IPS DF 4.7 (cell line): ENCODE measurements around the gene TTLL7.
"Not testable (repeated sequence)": the region's sequence is repeated elsewhere in the genome, so short reads cannot be mapped to it uniquely, and the experiment has no call there.

Source experiments
- DNase-seq: peaks from one replicate; pipeline ENCODE4 v3.0.0-alpha.2; 2013; ENCODE audit warnings: low spot score; ENCODE audit errors: extremely low read depth

Gene TTLL7

GRCh38 chr1:83996191-83996590 lies 2.7 kb downstream of the TTLL7 start:
- no peak for DNase-seq

DNA sequence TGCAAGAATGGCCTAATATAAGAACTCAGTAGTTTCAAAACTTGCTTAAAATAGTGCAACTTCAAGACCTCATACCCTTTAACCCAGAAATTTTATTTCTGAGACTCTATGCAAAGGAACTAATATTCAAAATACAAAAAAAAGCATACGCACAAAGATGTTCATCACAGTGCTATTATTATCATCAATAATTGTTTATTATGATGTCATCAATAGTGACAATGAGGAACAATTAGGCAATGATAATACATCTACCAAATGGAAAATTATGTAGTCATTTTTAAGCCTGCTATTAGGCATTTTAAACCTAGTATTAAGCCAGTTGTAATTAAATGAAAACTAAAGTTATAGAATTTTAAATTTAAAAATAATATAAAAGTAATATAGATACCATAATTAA lies 3.3 kb downstream of the TTLL7 start:
- DNase-seq, result no peak

DNA sequence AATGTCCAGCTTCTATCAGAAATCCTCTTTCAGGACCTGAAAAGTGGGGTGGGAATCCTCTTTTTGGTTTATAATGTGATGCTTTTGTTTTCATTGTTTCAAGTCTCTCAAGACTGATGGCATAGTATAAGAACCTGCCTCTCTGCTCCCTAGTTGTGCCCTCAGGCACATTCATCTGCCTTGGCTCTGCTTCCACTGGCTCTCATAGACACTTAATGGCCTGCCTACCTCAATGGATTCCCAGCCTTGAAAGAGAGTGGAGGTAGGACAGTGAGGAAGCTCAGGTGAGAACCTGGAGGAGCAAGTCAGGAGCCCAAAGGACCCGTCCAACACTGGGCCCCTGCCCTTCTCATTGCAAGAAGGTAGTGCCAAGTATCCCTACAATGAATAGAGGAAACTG lies 4.8 kb downstream of the TTLL7 start:
- DNase-seq, result no peak

DNA sequence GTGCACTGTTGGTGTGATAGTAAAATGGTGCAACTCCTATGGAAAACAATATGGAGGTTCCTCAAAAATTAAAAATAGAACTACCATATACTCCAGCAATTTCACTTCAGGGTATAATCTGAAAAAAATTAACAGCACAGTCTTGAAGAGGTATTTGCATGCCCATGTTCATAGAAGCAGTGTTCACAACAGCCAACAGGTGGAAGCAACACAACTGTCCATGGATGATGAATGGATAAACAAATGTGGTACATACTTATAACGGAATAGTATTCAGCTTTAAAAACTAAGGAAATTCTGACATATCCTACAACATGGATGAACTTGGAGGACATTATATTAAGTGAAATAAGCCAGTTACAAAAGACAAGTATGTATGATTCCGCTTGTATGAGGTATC lies 8.2 kb downstream of the TTLL7 start:
- no peak for DNase-seq

GRCh38 chr1:83985048-83985447 lies 13.9 kb downstream of the TTLL7 start:
- DNase-seq, result no peak

DNA sequence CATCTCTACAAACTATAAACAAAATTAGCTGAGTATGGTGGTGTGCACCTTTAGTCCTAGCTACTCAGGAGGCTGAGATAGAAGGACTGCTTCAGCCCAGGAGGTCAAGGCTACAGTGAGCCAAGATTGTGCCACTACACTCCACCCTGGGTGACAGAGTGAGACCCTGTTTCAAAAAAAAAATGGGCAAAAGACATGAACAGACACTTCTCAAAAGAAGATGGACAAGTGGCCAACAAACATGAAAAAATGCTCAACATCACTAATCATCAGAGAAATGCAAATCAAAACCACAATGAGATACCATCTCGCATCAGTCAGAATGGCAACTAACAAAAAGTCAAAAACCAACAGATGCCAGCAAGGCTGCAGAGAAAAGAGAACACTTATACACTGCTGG lies 15.0 kb downstream of the TTLL7 start:
- not testable (repeated sequence) for DNase-seq

GRCh38 chr1:83978056-83978455 lies 20.9 kb downstream of the TTLL7 start:
- no peak for DNase-seq

GRCh38 chr1:83976920-83977319 lies 22.0 kb downstream of the TTLL7 start:
- no peak for DNase-seq

DNA sequence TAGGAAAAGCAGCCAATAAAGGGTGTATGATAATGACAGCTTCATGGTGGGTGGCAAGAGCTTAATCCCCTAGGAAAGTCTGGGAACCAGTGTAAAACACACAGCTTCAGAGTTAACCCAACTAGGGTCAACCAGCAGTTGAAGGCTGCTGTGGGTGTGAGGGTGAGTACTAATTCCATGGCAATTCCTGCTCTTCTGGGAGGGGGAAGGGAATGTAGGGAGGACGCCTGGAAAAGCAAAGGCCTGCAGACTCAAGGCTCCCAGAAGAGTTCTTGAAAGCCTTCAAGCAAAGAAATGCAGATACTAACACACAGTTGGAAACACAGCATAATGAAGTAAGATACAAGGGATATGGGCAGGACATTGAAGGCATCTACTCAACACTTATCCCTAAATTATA lies 28.1 kb downstream of the TTLL7 start:
- DNase-seq, result no peak

DNA sequence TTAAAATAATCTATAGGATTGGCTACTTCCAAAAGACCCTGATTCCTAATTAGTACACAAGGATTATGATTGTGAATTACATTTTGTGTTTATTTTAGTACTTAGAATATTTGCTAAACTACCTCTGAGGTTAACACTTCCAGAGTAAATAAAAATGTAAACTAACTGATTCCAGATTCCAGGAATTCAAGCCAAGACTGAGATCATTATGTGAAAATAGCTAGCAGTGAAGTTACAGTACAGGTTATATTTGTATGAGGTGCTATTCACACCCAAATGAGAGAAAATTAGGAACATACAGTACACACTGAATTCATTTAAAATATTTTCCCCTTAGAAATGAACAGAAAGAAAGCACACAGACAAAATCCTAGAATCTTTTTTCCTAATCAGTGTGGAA lies 28.8 kb downstream of the TTLL7 start:
- no peak for DNase-seq

GRCh38 chr1:83967336-83967735 lies 31.6 kb downstream of the TTLL7 start:
- no peak for DNase-seq

DNA sequence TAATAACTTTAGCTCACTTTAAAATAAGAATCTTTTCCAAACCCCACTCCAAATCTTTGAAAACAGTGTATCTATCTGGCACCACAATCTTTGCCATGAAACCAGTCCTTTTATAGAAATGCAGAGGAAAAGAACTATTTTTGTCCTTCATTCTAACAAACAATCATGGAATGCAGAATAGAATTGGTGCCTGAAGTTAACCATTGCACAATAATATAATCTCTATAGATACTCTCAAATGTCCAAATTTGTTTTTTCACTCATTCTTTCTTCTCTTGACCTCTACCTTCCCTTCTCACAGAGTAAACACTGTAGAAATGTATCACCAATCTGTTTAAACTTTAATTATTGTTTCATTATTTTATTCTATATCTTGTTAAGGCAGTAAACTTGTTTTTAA lies 34.8 kb downstream of the TTLL7 start:
- no peak for DNase-seq

- no peak for DNase-seq
Observed at GRCh38 chr1:83961571-83962295, 37.2 kb downstream of the TTLL7 start.

DNA sequence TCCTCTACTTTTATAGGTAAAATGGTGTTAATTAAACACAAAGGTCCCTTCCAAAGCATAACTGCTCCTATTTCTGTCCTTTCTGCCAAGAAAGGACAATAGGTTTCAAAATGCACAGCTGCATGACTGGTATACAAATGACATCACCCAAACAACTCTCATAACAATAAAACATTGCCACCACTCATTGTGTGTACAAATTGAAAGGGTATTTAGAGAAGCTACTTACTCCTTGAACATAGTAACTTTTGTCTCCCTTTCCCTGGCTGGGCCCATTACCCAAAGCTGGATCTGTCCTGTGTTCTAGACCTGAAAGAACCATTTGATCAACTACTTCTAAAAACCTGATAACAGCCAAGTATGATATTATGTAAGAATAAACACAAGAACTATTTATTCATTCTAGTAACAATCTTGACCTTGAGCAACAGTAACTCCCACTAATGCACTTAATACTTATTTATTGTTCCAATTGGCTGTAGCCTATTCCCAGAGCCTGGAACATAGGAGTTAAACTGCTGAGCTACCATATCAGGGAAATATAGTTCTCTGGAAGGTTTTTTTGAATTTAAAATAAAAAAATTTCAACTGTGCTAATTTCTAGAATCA lies 38.2 kb downstream of the TTLL7 start:
- no peak for DNase-seq

DNA sequence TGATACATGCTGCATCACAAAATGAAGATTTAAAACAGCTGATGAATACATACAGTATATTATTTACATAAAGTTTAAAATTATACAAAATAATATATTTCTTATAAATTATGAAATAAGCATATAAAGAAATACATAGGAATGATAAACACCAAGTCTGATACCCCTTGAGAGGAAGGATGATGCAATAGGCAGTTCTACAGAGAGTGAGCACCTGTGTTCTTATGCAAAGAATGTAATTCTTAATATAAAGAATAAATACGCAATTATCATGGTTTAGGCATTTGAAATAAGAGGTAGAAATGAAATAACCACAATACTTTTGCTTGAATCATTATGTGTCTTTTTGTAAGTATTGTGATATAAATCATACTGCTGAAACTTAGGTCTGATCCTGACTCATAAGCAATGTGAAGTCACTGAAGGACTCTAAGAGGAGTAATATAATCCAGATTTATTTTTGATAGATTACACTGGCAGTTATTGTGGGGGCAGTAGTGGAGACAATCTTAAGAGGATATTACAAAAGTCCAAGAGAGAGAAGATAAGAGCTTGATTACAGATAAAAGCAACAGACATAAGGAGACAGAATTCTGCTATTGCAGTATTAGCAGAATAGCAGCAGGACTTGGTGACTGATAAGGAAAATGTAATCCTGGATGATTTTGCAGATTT lies 39.0 kb downstream of the TTLL7 start:
- DNase-seq, result no peak

DNA sequence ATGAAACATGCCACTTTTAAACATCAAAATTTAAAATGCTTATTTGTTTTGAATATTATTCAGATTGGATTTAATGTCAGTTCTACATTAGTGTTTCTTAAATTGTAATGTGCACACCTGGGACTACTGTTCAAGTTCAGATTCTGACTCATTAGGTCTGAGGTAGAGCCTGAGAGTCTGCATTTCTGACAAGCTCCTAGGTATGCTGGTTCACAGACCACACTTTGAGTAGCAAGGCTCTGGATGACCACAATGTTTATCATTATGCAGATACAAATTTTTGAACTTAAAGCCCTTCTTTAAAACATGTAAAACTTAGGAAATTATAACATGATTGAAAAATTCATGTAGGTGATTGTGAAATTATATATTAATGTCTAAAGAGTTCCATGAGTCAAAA lies 40.2 kb downstream of the TTLL7 start:
- DNase-seq, result no peak

DNA sequence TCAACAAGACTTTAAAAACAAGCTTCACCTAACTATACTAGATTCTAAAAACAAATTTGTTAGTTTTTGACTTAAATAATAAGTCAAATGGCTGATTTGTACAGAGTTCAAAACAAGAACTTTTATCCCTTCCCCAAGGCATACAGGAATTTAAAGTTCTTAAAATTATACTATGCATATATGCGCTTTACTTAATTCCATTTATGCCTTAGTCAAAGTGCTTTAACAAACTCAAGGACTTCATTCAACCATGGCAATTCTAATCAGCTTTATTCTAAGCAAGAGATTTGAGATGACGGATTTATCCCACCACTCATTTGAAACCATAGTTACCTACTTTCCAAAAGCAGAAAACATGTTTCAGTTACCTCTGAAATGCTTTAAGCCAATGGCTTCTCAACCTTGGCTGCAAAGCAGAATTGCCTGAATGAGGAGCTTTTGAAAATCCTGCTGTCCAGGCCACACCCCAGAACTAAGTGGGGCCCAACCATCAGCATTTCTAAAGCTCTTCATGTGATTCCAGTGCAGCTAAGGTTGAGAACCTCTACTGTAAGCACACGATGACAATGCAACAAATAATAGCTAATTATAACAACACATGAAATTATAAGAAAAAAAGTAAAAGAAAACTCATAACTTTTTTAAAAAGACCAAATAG lies 44.6 kb downstream of the TTLL7 start:
- DNase-seq, result no peak

- DNase-seq, result no peak
Observed at GRCh38 chr1:83950106-83950661, 48.7 kb downstream of the TTLL7 start.

DNA sequence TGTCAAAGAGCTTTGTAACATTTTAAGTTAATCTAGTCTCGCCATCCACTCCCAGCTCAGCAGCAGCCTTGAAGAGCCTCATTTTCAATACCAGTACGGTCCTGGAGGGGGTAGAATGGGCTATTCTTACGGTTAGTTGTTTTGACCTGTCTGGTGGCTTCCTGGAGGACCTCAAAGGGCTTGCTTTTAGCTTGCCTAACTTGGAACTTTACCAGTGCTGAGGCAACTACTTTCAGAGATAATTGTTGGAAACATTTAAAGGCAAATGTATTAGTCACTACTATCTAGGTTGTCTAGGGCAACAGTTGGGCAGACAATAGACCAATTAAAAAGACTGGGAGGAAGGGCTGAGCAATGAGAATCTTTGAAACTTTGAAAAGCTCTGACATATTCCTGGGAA lies 56.0 kb downstream of the TTLL7 start:
- DNase-seq, result no peak

DNA sequence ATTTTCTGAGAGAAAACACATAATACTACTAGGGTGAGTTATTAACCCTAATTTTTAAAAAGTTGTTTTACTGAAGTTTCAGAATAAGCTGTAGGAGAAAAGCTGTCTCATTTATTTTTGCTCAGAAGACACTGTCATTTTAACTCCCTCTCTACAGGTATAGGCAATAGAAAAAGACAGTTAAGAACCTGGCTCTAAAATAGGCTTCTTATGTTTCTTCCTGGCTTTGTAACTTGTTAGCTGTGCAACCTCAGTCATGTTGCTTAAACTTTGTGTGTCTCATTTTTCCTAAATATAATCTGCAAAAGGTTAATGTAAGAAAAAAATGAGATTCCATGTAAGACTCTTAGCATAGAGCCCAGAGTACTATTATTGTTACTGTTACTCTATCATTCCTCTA lies 64.4 kb downstream of the TTLL7 start:
- no peak for DNase-seq

DNA sequence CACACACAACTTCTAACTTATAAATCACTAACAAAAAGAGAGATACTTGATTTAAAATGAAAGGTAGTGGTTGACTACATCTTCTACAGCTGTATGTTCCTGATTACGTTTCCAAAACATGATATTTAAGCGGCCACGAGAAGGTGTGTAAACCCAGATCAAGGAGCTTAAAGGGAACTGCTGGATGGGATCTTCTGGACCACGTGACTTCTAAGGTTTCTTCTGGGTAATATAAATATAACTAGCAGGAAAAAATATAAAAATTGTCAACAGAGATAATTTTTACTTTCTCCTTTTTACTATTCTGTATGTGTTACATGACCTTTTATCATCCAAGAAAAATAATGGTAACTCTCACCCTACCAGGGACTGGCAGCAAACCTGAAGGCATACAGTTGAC lies 66.2 kb downstream of the TTLL7 start:
- DNase-seq, result no peak

- no peak for DNase-seq
Observed at GRCh38 chr1:83932281-83932680, 66.7 kb downstream of the TTLL7 start.
